Dendritic cell treated with granulocyte-macrophage colony-stimulating factor and Interleukin-4, amounts not matched to agents 40 ng/mL and 50 ng/mL, for 4 days (primary cell): ENCODE data around the gene TOR1B.

ENCODE experiments used
- H3K27ac Mint-ChIP-seq: one replicate; pipeline ENCODE4 v1.8.0; 2022; ENCODE audit warnings: mild to moderate bottlenecking, mixed read lengths
- H3K27me3 Mint-ChIP-seq: one replicate; pipeline ENCODE4 v1.8.0; 2022; ENCODE audit warnings: mild to moderate bottlenecking, mixed read lengths
- H3K36me3 Mint-ChIP-seq: one replicate; pipeline ENCODE4 v1.8.0; 2022; ENCODE audit warnings: low read depth, mixed read lengths
- H3K4me1 Mint-ChIP-seq: one replicate; pipeline ENCODE4 v1.8.0; 2022; ENCODE audit warnings: low read depth, mixed read lengths
- H3K4me3 Mint-ChIP-seq: one replicate; pipeline ENCODE4 v1.8.0; 2022; ENCODE audit warnings: mild to moderate bottlenecking, moderate library complexity, mixed read lengths
- H3K9me3 Mint-ChIP-seq: one replicate; pipeline ENCODE4 v1.8.0; 2022; ENCODE audit warnings: mixed read lengths
- intact Hi-C: fragments of 100-400 bp; cut with micrococcal nuclease; formaldehyde crosslinking; loops from one replicate; pipeline ENCODE4 v1.15.0; 2022

TOR1B gene

DNA sequence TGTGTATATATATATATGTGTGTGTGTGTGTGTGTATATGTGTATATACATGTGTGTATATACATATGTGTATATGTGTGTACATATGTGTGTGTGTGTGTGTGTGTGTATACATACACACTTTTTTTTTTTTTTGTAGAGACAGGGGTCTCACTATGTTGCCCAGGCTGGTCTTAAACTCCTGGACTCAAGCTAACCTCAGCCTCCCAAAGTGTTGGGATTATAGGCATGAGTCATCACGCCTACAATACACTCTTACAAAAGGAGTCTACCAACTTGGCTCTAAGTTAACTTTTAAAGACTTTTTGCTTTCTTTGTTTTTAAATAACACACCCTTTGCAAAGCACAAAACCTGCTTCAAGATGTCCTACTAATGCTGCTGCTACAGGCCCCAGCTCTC, 30.0 kb downstream of the TOR1B start:
- H3K36me3 Mint-ChIP-seq = peaks cover 76% of the 10 kb centered on the region
- H3K4me1 Mint-ChIP-seq = peaks cover 37% of the 10 kb centered on the region
- intact Hi-C loops = no loop called here
- H3K9me3 Mint-ChIP-seq = no peaks in the 10 kb centered on the region
- H3K27me3 Mint-ChIP-seq = no peaks in the 10 kb centered on the region
- H3K4me3 Mint-ChIP-seq = no peak overlapping the region
- no peak overlapping the region for H3K27ac Mint-ChIP-seq

DNA sequence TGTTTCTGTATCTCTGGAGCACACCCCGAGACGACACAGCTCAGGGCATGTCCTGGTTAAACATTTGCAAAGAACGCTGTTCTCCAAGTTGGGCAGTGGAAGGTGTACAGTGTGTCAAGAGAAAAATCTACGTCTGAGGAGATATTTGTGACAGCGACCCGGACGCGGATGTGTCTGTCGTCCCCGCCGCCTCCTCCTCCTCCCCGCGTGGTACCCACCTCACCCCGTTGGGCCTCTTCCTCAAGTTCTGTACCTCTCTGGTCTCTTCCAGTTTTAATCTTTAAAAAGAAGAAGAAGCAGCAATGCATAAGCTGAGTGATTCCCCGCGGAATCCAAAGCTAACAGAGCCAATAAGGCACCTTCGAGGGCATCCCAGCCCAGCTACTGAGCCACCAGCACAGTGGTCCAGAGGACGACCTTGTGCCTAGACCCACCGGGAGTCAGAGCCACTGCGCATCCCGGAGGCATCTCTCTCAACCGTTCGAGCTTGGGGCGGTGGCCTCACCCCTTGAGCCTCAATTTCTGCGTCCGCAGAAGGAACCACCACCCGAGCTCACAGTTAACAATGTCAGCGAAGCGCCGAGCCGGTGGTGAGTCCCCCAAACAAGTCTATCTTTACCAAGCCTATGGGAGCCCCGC, 31.6 kb downstream of the TOR1B start:
- Mint-ChIP-seq H3K27me3 (no peaks in the 10 kb centered on the region), H3K4me3 (peak overlapping the region; percentile 88), H3K4me1 (peaks cover 53% of the 10 kb centered on the region), H3K9me3 (no peaks in the 10 kb centered on the region), H3K27ac (peak overlapping the region; percentile 93), H3K36me3 (peaks cover 60% of the 10 kb centered on the region)
- intact Hi-C loops = loop anchor here (1.0 kb wide), 1 partner anchor 10 kb away; the partner anchor contains the start of gene TOR1A

DNA sequence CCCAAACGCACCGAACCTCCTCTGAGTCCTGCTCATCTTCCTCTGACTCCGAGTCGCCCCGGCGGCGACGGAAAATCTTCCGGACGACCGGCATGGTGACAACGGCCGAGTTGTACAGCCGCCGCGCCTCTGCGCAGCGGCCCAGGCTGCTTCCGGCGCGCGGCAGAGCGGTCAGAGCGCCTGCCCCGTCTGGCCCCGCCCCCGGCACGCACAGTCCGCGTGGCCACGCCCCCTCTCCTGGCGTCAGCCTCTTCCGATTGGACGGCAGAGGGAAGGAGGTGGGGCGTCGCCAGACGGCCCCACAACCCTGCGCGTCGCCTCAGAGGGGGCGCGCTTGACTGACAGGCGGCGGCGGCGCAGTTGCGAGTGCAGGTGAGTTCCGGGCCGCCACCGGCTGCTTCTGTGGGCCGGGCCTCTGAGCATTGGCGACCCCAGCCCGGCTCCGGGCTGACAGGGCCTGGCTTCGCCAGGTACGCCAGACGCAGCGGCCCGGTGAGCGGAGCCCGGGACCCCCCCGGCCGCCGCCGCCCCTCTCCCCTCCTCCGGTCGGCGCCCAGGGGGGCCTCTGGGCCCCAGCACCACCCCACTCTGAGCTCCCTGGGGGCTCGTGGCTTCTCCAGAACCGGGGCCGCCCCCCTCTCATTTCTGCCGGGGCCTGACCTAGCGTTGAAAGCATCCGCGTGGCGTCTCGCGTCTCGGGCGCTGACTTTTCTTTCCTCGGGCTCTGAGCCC, 32.3 kb downstream of the TOR1B start, which contains the start of the genes C9orf78 and USP20:
Gene C9orf78, minus strand, starts transcription at position 148 of the 732 bp plus-strand sequence. Its CDS starts 54 bp downstream, at position 94.
Gene USP20, plus strand, starts transcription at position 331 of the 732 bp plus-strand sequence. CDS start 17,098 bp downstream, outside the sequence.
- peak within 1 kb of the TSS; percentile 88 for H3K4me3 Mint-ChIP-seq
- H3K27ac Mint-ChIP-seq = peak within 1 kb of the TSS; percentile 93
- H3K9me3 Mint-ChIP-seq = no peaks in the 10 kb centered on the region
- intact Hi-C loops = loop anchor here (1.0 kb wide), 1 partner anchor 11 kb away; the partner anchor contains the start of gene TOR1A
- H3K4me1 Mint-ChIP-seq = peaks cover 55% of the 10 kb centered on the region
- peaks cover 53% of the 10 kb centered on the region for H3K36me3 Mint-ChIP-seq
- no peaks in the 10 kb centered on the region for H3K27me3 Mint-ChIP-seq

DNA sequence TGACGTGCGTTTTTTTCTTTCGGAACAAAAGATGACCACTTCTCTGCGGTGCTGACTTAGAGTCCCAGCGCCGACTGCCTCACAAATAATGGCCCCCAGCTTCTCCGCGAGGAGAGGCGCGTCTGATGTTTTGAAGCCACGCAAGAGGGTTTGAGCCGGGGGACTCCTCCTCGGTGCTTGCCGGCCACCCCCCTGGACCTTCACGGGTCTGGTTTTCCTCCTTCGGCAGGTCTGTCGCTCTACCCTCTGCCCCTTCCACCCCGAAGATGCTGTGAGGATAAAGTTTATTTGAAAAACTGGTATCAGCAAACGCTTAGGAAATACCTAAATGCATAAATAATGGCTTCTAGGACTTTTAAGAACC, 32.9 kb downstream of the TOR1B start:
- peaks cover 55% of the 10 kb centered on the region for H3K4me1 Mint-ChIP-seq
- peak overlapping the region; percentile 88 for H3K4me3 Mint-ChIP-seq
- no peaks in the 10 kb centered on the region for H3K9me3 Mint-ChIP-seq
- intact Hi-C loops = loop anchor here (1.0 kb wide), 1 partner anchor 12 kb away; the partner anchor contains the start of gene TOR1A
- H3K36me3 Mint-ChIP-seq = peaks cover 48% of the 10 kb centered on the region
- peak overlapping the region; percentile 93 for H3K27ac Mint-ChIP-seq
- H3K27me3 Mint-ChIP-seq = no peaks in the 10 kb centered on the region

DNA sequence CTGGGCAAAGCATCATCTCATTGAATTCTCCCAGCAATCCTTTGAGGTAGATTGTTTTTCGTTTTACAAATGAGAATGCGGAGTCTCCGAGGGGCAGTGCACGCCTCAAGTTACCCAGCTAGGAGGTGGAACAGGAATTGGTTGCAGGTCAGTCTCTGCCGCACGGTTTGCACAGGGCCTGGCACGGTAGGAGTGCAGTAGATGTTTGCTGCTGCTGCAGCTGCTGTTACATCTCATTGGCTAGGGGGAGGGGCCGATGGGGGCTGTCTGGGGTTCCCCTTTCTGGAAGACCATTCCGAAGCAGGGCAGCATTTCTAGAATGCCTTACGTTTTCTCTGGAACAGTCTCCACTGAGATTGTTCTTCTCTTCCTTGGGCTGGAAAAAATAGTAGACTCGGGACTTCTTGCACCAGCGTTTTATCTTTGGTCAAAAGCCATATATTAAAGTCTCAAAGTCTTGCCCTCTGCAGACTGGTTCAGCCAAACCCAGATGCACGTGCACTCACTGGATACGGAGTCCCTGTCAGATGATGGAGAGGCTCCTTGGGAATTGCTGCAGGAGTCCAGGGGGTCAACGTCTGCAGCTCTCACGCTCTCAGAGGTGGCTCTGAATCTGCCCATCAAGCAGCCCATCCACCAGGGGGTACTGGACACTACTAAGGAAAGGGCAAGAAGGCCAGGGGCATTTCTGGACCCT, 33.5 kb downstream of the TOR1B start:
- Mint-ChIP-seq H3K36me3 (peaks cover 42% of the 10 kb centered on the region), H3K27ac (peak overlapping the region; percentile 93), H3K4me3 (peak overlapping the region; percentile 88), H3K9me3 (no peaks in the 10 kb centered on the region), H3K27me3 (no peaks in the 10 kb centered on the region), H3K4me1 (peaks cover 55% of the 10 kb centered on the region)
- intact Hi-C loops = no loop called here

DNA sequence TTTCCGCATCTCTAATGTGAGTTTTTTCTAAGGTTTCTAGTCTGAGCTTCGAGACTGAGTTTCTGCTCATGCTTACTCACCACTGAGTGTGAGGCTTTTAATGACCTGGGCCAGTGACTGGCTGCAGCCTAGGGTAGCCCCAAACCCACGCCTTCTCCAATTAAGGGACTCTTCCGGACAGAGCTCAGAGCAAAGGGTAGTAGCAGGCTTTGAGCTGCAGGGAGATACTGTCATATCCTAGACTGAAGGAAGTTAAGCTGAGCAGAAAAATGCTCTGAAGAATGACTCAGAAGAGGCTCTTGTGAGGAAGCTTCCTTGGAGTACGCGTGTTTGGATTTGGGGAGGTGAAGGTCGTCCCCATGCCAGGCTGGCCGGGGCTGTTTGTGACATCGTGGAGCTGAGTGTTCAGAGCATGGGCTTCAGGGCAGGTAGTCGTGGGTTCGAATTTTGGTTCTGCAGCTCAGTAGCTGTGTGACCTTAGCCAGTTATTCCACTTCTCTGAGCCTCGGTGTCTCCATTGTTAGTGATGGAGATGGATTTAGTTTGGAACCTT, 35.8 kb downstream of the TOR1B start:
- intact Hi-C loops = no loop called here
- peaks cover 48% of the 10 kb centered on the region for H3K4me1 Mint-ChIP-seq
- no peaks in the 10 kb centered on the region for H3K9me3 Mint-ChIP-seq
- H3K36me3 Mint-ChIP-seq = peaks cover 20% of the 10 kb centered on the region
- H3K27me3 Mint-ChIP-seq = no peaks in the 10 kb centered on the region
- peak overlapping the region; percentile 80 for H3K27ac Mint-ChIP-seq
- H3K4me3 Mint-ChIP-seq = peak overlapping the region; percentile 47

DNA sequence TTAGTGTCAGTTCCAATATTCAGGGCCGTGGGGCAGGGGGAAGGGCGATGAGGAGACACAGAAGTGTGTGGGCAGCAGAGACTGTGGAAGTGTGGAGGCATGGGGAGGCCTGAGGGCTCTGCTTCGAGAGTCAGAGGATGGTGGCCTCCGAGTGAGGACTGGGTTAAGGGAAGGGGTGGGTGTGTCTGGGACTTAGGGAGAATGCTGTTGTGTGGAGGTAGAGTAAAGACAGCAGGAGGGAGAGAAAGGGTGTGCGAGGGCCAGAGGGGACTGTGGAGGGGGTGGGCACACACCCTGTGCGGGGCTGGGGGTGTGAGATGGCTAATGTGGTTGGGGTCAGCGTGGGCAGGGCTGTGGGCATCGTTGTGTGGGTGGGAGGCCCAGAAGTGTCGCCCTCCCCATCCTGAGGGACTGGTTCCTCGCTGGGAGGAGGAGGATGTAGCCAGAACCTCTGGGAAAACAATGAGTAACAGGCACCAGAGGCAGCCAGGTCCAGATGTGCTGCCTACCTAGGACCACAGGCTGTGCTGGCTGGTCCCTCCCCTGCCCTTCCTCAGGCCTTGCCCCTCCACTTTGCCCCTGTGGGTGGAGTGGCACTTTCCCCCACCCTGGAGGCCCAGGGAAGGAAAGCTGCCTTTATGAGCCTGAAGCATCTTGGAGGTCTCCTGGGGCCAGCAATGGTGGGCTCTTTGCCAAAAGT, 36.5 kb downstream of the TOR1B start:
- Mint-ChIP-seq H3K36me3 (peaks cover 20% of the 10 kb centered on the region), H3K4me3 (peak overlapping the region; percentile 47), H3K27me3 (no peaks in the 10 kb centered on the region), H3K4me1 (peaks cover 41% of the 10 kb centered on the region), H3K27ac (peak overlapping the region; percentile 80), H3K9me3 (no peaks in the 10 kb centered on the region)
- intact Hi-C loops = no loop called here

DNA sequence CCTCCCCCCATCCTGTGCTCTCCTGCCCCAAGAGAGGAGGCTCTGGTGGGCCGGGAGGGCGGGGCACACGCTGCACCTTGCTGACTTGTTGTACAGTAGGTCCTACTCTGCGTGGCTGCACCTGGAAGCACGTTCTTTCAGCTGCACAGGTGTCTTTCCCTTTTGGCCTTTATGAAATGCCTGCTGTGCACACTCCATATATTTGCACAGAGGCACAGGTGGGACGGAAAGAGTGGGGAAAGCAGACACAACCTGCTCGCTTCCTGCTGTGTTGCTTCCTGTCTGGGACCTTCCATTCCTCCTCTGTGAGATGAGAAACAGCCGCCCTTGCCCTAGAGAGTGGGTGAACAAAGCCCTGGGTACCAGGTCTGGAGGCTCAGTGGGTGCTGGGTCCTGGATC, 37.0 kb downstream of the TOR1B start:
- Mint-ChIP-seq H3K9me3 (no peaks in the 10 kb centered on the region), H3K27me3 (no peaks in the 10 kb centered on the region), H3K4me1 (peaks cover 39% of the 10 kb centered on the region), H3K4me3 (no peak overlapping the region), H3K27ac (no peak overlapping the region), H3K36me3 (peaks cover 16% of the 10 kb centered on the region)
- intact Hi-C loops = no loop called here

DNA sequence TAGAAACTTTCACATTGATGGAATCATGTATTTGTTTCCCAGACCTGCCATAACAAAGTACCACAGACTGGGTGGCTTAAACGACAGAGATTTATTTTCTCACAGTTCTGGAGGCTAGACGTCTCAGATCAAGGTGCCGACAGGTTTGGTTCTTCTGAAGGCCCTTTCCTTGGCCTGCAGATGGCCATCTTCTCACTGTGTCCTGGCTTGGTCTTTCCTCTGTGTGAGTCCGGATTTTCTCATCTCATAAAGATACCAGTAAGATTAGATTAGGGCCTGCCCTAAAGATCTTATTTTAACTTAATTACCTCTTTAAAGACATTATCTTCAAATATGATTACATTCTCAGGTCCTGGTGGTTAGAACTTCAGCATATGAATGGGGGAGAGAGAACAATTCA, 38.1 kb downstream of the TOR1B start:
- no peaks in the 10 kb centered on the region for H3K27me3 Mint-ChIP-seq
- H3K9me3 Mint-ChIP-seq = no peaks in the 10 kb centered on the region
- H3K4me1 Mint-ChIP-seq = peaks cover 34% of the 10 kb centered on the region
- no peak overlapping the region for H3K27ac Mint-ChIP-seq
- intact Hi-C loops = no loop called here
- no peak overlapping the region for H3K4me3 Mint-ChIP-seq
- H3K36me3 Mint-ChIP-seq = peaks cover 6% of the 10 kb centered on the region

DNA sequence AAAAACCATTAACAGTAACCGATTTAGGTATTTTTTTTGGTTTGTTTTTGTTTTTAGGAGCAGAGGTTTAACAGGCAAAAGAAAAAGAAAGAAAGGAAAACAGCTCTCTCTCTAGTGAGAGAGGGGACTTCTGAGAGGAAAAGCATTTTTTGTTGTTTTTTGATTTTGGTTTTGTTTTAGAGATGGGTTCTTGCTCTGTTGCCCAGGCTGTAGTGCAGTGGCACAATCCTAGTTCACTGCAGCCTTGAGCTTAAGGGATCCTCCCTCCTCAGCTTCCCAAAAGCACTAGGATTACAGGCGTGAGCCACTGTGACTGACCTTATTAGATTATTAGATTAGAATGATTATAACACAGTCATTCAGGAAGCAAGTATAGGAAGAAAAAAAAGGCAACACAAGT, 42.4 kb downstream of the TOR1B start:
- Mint-ChIP-seq H3K27ac (no peak overlapping the region), H3K27me3 (no peaks in the 10 kb centered on the region), H3K9me3 (no peaks in the 10 kb centered on the region), H3K4me1 (peaks cover 8% of the 10 kb centered on the region), H3K4me3 (no peak overlapping the region), H3K36me3 (peaks cover 9% of the 10 kb centered on the region)
- intact Hi-C loops = no loop called here

DNA sequence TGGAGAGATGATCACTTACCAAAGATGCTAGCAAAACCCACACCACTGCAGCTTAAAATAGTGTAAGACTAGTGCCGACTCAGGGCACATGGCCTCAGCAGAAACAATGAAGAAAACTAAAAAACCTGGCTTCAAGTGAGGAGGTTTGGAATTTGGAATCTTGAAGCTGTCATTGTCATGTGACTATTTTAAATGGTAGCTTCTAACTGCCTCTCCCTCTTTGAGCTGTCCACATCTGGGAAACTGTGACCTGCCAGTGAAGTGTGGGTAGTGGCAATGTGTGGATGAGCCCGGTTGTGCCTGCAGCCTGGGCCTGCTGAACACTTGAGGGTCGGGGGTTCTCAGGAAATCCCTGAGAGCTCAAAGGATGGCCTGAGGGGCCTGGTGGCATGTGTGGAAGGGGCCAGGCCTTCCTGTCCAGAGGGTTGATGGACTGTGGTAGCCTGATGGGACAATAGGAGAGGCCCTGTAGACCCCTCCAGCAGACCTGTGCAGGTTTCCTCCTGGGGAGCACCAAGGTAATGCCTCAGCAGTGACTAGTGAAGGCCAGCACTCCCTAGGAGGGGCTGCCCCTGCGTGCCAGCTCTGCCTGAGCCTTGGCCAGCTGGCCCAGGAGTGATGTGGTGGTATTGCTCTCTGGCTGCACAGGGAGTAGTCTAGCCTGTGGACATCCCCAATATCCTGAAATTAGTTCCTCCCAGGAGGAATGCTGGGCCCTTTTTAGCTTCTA, 45.9 kb downstream of the TOR1B start:
- H3K4me1 Mint-ChIP-seq = peaks cover 8% of the 10 kb centered on the region
- peaks cover 44% of the 10 kb centered on the region for H3K36me3 Mint-ChIP-seq
- H3K9me3 Mint-ChIP-seq = no peaks in the 10 kb centered on the region
- no peak overlapping the region for H3K4me3 Mint-ChIP-seq
- intact Hi-C loops = no loop called here
- no peak overlapping the region for H3K27ac Mint-ChIP-seq
- no peaks in the 10 kb centered on the region for H3K27me3 Mint-ChIP-seq

DNA sequence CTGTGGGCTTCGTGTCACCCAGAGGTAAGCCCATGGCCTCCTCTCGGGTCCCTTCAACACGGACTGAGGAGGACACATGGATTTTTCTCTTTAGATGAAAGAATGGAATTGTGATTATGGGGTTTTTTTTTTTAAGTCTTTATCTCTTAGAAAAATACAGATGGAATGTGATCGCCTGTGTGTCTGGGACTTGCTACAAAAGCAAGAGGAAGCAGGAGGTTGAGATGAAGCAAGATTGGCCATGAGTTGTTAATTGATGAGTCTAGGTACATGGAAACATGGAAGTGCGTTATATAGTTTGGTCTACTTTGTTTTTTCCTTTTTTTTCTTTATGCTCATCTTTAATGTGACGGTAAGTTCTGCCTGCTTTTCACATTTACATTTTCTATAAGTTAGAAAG, 46.9 kb downstream of the TOR1B start:
- peaks cover 54% of the 10 kb centered on the region for H3K36me3 Mint-ChIP-seq
- peaks cover 8% of the 10 kb centered on the region for H3K4me1 Mint-ChIP-seq
- no peak overlapping the region for H3K27ac Mint-ChIP-seq

More for the DNA sequence above, 46.9 kb downstream of the TOR1B start:
- Mint-ChIP-seq H3K27me3 (no peaks in the 10 kb centered on the region), H3K4me3 (no peak overlapping the region), H3K9me3 (no peaks in the 10 kb centered on the region)
- intact Hi-C loops = no loop called here
